K562 (cell line): ENCODE measurements around the gene PANX1. TPM values are rescaled to one million over a fixed set of nuclear protein-coding genes. Genes with fewer than 3 reads are reported as not detected.
A peak's percentile ranks its signal among the peaks of the same experiment; 100 is the strongest.

Experiments
- ARID1B ChIP-seq: fragments of 450-650 bp; IDR thresholded peaks from 2 replicates; pipeline ENCODE4 v1.6.1; 2016; ENCODE audit warnings: antibody characterized with exemption, mild to moderate bottlenecking, inconsistent platforms
- DPF2 ChIP-seq: fragments of 450-650 bp; IDR thresholded peaks from 2 replicates; pipeline ENCODE4 v1.6.1; 2016
- EP300 ChIP-seq: IDR thresholded peaks from 2 replicates; pipeline ENCODE4 v1.6.1; 2012; ENCODE audit warnings: low read length, improper control_type of control experiment
- ESRRA ChIP-seq: fragments of 450-650 bp; IDR thresholded peaks from 2 replicates; pipeline ENCODE4 v1.6.1; 2014; ENCODE audit warnings: low read depth, mild to moderate bottlenecking, moderate library complexity, borderline replicate concordance
- ETV1 ChIP-seq: fragments of 450-650 bp; conservative IDR thresholded peaks from 2 replicates; pipeline ENCODE4 v1.6.1; 2016; ENCODE audit warnings: missing genetic modification characterization, control low read depth, low read depth, missing compliant biosample characterization
- GATAD2A ChIP-seq: fragments of 450-650 bp; IDR thresholded peaks from 2 replicates; pipeline ENCODE4 v1.6.1; 2017
- HMBOX1 ChIP-seq: sonication (generic); IDR thresholded peaks from 2 replicates; pipeline ENCODE4 v1.6.1; 2016
- MAX ChIP-seq: sonication (generic); formaldehyde crosslinking; IDR thresholded peaks from 2 replicates; pipeline ENCODE4 v1.9.0; 2022; ENCODE audit warnings: mild to moderate bottlenecking, missing genetic modification reagents
- NR2C2 ChIP-seq, 2 experiments: fragments of 200-800 bp in 1 of 2; sonication (Bioruptor generic) in 1 of 2; sonication (generic) in 1 of 2; formaldehyde crosslinking in 1 of 2; IDR thresholded peaks; 2 replicates each; pipeline versions ENCODE4 v1.6.1 to v1.8.0; 2016 to 2022; ENCODE audit warnings: mild to moderate bottlenecking in 1 of 2, missing compliant biosample characterization in 1 of 2, missing genetic modification characterization in 1 of 2, missing genetic modification reagents in 1 of 2
- PRMT5 ChIP-seq: sonication (generic); formaldehyde crosslinking; IDR thresholded peaks from 2 replicates; pipeline ENCODE4 v1.5.0; 2020; ENCODE audit warnings: missing genetic modification reagents
- SIX5 ChIP-seq, 2 experiments: IDR thresholded peaks; 2 replicates each; pipeline ENCODE4 v1.6.1; 2011; ENCODE audit warnings: low read length in 2 of 2, borderline replicate concordance in 1 of 2, low read depth in 1 of 2, mild to moderate bottlenecking in 1 of 2, moderate library complexity in 1 of 2; ENCODE audit not compliant: insufficient read depth in 1 of 2
- STAT5A ChIP-seq: IDR thresholded peaks from 2 replicates; pipeline ENCODE4 v1.6.1; 2012; ENCODE audit warnings: low read length, inconsistent platforms, borderline replicate concordance
- ZNF217 ChIP-seq: sonication (generic); formaldehyde crosslinking; IDR thresholded peaks from 2 replicates; pipeline ENCODE4 v1.8.0; 2022; ENCODE audit warnings: mild to moderate bottlenecking, missing genetic modification reagents
- ZNF311 ChIP-seq: fragments of 250-450 bp; sonication (Bioruptor Pico); IDR thresholded peaks from 2 replicates; pipeline ENCODE4 v1.4.0; 2020; ENCODE audit warnings: mild to moderate bottlenecking, moderate library complexity
- polyA plus RNA-seq, 8 experiments: library from polyadenylated mRNA; depleted of rRNA in 4 of 8; stranded (reverse) in 5 of 8; unstranded in 3 of 8; fragments of >200 nt; fragmentation: Nextera tagmentation in 2 of 8; fragmentation: Illumina TruSeq in 1 of 8; extraction: Ambion mirVana in 2 of 8; extraction: Trizol in 1 of 8; gene quantifications; 2 replicates each; pipeline versions ENCODE4 v1.2.1 to v1.2.3, GENCODE V29; 2011 to 2014; ENCODE audit warnings: inconsistent platforms in 1 of 8, missing spikeins in 1 of 8
- total RNA-seq, 7 experiments: library from RNA; depleted of rRNA in 6 of 7; stranded (reverse); fragments of >200 nt in 6 of 7; fragmentation: Illumina TruSeq in 2 of 7; extraction: Trizol in 2 of 7; gene quantifications; 2 replicates each; pipeline versions ENCODE4 v1.2.1 to v1.2.3, GENCODE V29; 2011 to 2021; ENCODE audit warnings: low replicate concordance in 1 of 7
- TF ChIP-seq, protein P1 (sequence below), 2 experiments: fragments of 450-650 bp in 1 of 2; IDR thresholded peaks; 2 replicates each; pipeline ENCODE4 v1.6.1; 2011 to 2017; ENCODE audit warnings: low read depth in 2 of 2, antibody characterized with exemption in 1 of 2, borderline replicate concordance in 1 of 2, low read length in 1 of 2, mild to moderate bottlenecking in 1 of 2, mixed read lengths in 1 of 2; ENCODE audit not compliant: control insufficient read depth in 1 of 2
- TF ChIP-seq, protein P2 (sequence below), 2 experiments: IDR thresholded peaks; 2 replicates each; pipeline ENCODE4 v1.6.1; 2012; ENCODE audit warnings: improper control_type of control experiment in 2 of 2, low read depth in 2 of 2, low read length in 2 of 2, borderline replicate concordance in 1 of 2
- TF ChIP-seq, protein P3 (sequence below): IDR thresholded peaks from 2 replicates; pipeline ENCODE4 v1.6.1; 2016; ENCODE audit warnings: missing genetic modification characterization, missing compliant biosample characterization

Gene PANX1
- total and polyA plus RNA-seq, 9 of the 15 experiments (the other 6 are each of a cell fraction or from before 2014, with no cell fraction given), result 1.9 to 14.8 (median 10.1) TPM

DNA sequence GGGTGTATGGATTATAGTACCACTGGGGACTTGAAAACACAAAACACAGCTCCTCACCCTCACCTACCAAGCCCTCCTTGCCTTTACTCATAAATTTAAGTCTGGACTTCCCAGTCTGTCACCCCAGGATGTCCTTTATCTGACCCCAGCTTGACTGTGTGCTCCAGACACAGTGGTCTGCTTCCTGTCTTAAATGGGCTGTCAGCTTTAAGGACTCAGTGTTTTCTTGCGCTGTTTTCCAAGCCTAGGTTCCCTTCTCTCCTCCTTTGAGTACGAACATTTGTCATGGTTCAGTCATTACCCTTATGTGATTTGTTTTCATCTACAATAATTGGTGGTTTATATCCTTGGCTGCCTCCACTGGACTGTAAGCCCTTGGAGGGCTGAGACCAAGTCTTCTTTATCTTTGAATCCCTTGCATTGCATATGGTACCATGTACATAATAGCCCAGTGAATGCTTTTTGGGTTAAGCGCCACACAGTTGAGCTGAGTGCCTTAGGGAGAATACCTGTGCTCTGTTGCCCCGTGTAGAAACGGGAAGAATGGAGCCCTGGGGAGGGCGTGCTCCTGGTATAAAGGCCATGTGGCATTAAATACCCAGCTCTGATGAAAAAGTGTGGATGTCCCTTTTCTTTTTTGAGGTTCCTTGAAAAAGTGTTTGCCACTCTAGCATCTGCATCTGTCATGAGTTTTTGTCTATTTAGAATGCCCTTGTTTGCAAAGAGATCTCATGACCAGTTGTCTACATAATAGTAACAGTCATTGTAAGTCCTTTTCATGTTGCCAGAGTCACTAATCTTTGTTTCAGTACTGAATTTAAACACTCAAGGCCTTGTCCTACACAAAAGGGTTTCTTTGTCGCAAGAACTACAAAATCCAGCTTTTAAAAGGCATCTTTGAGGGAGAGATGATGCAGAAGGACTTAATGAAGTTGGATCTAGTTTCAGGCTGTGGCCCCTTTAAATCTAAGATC is 14.0 kb downstream of the PANX1 start (continued):
- TF ChIP-seq, protein P1, sequence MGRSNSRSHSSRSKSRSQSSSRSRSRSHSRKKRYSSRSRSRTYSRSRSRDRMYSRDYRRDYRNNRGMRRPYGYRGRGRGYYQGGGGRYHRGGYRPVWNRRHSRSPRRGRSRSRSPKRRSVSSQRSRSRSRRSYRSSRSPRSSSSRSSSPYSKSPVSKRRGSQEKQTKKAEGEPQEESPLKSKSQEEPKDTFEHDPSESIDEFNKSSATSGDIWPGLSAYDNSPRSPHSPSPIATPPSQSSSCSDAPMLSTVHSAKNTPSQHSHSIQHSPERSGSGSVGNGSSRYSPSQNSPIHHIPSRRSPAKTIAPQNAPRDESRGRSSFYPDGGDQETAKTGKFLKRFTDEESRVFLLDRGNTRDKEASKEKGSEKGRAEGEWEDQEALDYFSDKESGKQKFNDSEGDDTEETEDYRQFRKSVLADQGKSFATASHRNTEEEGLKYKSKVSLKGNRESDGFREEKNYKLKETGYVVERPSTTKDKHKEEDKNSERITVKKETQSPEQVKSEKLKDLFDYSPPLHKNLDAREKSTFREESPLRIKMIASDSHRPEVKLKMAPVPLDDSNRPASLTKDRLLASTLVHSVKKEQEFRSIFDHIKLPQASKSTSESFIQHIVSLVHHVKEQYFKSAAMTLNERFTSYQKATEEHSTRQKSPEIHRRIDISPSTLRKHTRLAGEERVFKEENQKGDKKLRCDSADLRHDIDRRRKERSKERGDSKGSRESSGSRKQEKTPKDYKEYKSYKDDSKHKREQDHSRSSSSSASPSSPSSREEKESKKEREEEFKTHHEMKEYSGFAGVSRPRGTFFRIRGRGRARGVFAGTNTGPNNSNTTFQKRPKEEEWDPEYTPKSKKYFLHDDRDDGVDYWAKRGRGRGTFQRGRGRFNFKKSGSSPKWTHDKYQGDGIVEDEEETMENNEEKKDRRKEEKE (IDR thresholded peaks at IDR 0.05; ENCODE audit: borderline replicate concordance in 1 of 2, control insufficient read depth in 1 of 2, low read depth in 2 of 2, low read length in 1 of 2), result no peak
- TF ChIP-seq NR2C2 (CRISPR knock-in tag; IDR thresholded peaks at IDR 0.05) (no peak), NR2C2 (tag; IDR thresholded peaks at IDR 0.05) (peak; percentile 41; the same call in 1 of the 2 replicates), STAT5A (no peak), PRMT5 (CRISPR knock-in tag) (no peak), HMBOX1 (0 out of 2 replicates have a peak, but pooled peaks have one; percentile 16), ETV1 (peak; percentile 81), DPF2 (peak; percentile 73), MAX (CRISPR knock-in tag) (no peak), ZNF217 (CRISPR knock-in tag) (no peak), ARID1B (peak; percentile 65), EP300 (peak; percentile 54; the same call in 1 of the 2 replicates), GATAD2A (no peak), ZNF311 (no peak), SIX5 (IDR thresholded peaks at IDR 0.05; ENCODE audit: borderline replicate concordance in 1 of 2, insufficient read depth in 1 of 2, low read depth in 1 of 2, low read length in 2 of 2) (no peak), ESRRA (peak; percentile 93)
- TF ChIP-seq, protein P2, sequence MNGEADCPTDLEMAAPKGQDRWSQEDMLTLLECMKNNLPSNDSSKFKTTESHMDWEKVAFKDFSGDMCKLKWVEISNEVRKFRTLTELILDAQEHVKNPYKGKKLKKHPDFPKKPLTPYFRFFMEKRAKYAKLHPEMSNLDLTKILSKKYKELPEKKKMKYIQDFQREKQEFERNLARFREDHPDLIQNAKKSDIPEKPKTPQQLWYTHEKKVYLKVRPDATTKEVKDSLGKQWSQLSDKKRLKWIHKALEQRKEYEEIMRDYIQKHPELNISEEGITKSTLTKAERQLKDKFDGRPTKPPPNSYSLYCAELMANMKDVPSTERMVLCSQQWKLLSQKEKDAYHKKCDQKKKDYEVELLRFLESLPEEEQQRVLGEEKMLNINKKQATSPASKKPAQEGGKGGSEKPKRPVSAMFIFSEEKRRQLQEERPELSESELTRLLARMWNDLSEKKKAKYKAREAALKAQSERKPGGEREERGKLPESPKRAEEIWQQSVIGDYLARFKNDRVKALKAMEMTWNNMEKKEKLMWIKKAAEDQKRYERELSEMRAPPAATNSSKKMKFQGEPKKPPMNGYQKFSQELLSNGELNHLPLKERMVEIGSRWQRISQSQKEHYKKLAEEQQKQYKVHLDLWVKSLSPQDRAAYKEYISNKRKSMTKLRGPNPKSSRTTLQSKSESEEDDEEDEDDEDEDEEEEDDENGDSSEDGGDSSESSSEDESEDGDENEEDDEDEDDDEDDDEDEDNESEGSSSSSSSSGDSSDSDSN (IDR thresholded peaks at IDR 0.05; ENCODE audit: borderline replicate concordance in 1 of 2, low read depth in 2 of 2, low read length in 2 of 2), result 0 out of 4 replicates have a peak, but pooled peaks of 1 of the 2 experiments have one; percentile 11
- TF ChIP-seq, protein P3, sequence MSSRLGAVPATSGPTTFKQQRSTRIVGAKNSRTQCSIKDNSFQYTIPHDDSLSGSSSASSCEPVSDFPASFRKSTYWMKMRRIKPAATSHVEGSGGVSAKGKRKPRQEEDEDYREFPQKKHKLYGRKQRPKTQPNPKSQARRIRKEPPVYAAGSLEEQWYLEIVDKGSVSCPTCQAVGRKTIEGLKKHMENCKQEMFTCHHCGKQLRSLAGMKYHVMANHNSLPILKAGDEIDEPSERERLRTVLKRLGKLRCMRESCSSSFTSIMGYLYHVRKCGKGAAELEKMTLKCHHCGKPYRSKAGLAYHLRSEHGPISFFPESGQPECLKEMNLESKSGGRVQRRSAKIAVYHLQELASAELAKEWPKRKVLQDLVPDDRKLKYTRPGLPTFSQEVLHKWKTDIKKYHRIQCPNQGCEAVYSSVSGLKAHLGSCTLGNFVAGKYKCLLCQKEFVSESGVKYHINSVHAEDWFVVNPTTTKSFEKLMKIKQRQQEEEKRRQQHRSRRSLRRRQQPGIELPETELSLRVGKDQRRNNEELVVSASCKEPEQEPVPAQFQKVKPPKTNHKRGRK, result no peak
